ENCODE data around the gene IKZF2. TPM values are rescaled to one million over a fixed set of nuclear protein-coding genes. Genes with fewer than 3 reads are reported as not detected.

Gene IKZF2
- polyA plus RNA-seq, 1 experiment, result 7.1 TPM

DNA sequence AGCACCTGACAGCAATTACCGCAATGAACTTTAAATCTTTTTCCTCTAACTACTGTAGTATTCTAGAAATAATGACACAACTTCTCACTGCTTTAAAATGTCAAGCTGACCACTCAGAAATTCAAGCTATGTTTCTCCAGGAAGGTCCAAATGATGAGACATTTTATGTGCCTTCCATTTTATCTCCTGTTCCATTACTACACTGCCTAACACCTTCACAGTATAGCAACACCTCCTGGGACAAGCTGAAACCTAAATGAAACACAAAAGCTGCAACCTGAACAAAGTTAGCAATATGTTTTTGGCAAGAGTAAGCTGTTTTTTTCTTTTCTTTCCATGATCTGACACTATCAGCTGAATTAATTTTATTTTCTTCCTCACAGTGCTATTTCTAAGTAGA is 81.9 kb downstream of the IKZF2 start:
- ChIA-PET CTCF (no interaction called here), POLR2A (no interaction called here)
- DNase-seq (ENCODE audit: low read depth, low spot score), result no peak

DNA sequence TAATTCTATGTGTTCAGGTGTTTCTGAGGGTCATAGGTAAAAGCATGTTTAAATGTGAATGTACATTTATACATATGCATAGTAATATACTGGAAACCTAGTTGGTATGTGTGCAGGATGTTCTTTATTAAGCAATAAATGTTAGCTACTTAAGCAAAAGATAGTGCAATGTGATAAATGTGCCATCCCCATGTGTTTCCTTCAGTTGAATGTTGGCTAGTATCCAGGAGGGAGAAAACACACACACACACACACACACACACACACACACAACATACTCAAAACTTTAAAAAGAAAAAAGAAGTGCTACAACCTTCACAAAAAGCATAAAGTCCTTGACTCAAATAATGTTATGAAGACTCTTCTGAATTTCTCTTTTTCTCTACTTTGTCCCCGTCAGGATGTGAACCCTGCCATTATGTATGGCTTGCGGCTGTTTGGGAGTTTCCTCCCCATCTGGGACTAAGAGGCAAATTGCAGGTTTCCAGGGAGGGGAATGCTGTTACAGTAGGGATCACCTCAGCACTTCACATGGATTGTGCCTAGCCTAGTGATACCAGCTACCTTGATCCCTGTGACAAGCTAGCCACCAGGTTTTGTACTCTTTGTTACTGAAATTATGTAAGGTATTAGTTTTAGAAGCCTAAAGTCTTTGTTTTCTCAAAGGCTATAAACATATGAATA is 82.6 kb downstream of the IKZF2 start:
- no peak overlapping the region for H3K4me3 ChIP-seq (ENCODE audit: low read depth, low read length)
- H3K27me3 ChIP-seq (ENCODE audit: control insufficient read depth, insufficient read depth, low read length), result no peaks in the 10 kb centered on the region
- CTCF ChIA-PET, result interaction anchor here (0.7 kb wide), 1 partner anchor 304 kb away, joined by 4 read pairs; no protein-coding TSS in a partner anchor
- TF ChIP-seq, protein P1, sequence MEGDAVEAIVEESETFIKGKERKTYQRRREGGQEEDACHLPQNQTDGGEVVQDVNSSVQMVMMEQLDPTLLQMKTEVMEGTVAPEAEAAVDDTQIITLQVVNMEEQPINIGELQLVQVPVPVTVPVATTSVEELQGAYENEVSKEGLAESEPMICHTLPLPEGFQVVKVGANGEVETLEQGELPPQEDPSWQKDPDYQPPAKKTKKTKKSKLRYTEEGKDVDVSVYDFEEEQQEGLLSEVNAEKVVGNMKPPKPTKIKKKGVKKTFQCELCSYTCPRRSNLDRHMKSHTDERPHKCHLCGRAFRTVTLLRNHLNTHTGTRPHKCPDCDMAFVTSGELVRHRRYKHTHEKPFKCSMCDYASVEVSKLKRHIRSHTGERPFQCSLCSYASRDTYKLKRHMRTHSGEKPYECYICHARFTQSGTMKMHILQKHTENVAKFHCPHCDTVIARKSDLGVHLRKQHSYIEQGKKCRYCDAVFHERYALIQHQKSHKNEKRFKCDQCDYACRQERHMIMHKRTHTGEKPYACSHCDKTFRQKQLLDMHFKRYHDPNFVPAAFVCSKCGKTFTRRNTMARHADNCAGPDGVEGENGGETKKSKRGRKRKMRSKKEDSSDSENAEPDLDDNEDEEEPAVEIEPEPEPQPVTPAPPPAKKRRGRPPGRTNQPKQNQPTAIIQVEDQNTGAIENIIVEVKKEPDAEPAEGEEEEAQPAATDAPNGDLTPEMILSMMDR (IDR thresholded peaks at IDR 0.05; ENCODE audit: low read depth, low read length), result no peak
- no peak overlapping the region for H3K27ac ChIP-seq (ENCODE audit: low read depth, low read length)
- DNase-seq (ENCODE audit: low read depth, low spot score), result no peak
- POLR2A ChIA-PET, result no interaction called here
- H3K9me3 ChIP-seq (ENCODE audit: control insufficient read depth, insufficient read depth, low read length), result no peaks in the 10 kb centered on the region

More for the DNA sequence above, 81.9 kb downstream of the IKZF2 start:
- H3K27ac ChIP-seq (ENCODE audit: low read depth, low read length), result no peak overlapping the region
- no peaks in the 10 kb centered on the region for H3K9me3 ChIP-seq (ENCODE audit: control insufficient read depth, insufficient read depth, low read length)
- TF ChIP-seq, protein P1 (IDR thresholded peaks at IDR 0.05; ENCODE audit: low read depth, low read length), result no peak
- no peak overlapping the region for H3K4me3 ChIP-seq (ENCODE audit: low read depth, low read length)
- no peaks in the 10 kb centered on the region for H3K27me3 ChIP-seq (ENCODE audit: control insufficient read depth, insufficient read depth, low read length)

DNA sequence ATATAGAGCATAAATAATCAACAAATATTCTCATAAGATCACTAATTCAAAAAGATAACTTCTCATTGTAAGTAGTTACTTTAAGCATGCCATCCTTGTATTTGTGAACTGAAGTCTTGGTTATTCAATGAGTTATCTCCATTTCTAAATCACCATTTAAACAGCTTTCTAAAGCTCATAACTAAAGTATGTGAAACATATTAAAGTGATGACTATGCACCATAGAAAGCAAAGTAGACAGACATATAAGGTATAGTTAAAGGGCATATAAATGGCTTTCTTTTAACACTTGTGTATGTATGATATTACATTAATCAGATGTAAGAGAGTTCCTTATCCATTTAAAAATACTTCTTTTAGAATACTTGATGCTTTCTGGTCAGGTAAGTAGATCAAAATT is 83.5 kb downstream of the IKZF2 start:
- H3K4me3 ChIP-seq (ENCODE audit: low read depth, low read length), result no peak overlapping the region
- no peak overlapping the region for H3K27ac ChIP-seq (ENCODE audit: low read depth, low read length)
- no peaks in the 10 kb centered on the region for H3K27me3 ChIP-seq (ENCODE audit: control insufficient read depth, insufficient read depth, low read length)
- ChIA-PET POLR2A (no interaction called here), CTCF (no interaction called here)
- TF ChIP-seq, protein P1 (IDR thresholded peaks at IDR 0.05; ENCODE audit: low read depth, low read length), result no peak
- no peaks in the 10 kb centered on the region for H3K9me3 ChIP-seq (ENCODE audit: control insufficient read depth, insufficient read depth, low read length)
- no peak for DNase-seq (ENCODE audit: low read depth, low spot score)

DNA sequence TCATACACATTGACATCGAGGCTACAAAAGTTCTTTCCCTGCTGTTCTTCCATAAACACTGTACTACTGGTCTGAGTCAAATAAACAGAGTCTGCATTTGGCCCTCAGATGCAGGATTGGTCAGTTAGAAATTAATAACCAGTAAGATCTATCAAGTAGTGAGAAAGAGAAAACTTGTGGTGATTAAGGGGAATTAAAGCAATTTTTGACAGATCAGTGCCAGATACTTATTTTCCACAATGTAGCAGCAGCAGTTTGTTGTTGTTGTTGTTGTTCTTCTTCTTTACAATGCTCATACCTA is 85.0 kb downstream of the IKZF2 start:
- no peaks in the 10 kb centered on the region for H3K27me3 ChIP-seq (ENCODE audit: control insufficient read depth, insufficient read depth, low read length)
- H3K4me3 ChIP-seq (ENCODE audit: low read depth, low read length), result peak overlapping the region; percentile 45
- H3K9me3 ChIP-seq (ENCODE audit: control insufficient read depth, insufficient read depth, low read length), result no peaks in the 10 kb centered on the region
- POLR2A ChIA-PET, result no interaction called here
- CTCF ChIA-PET, result no interaction called here
- peak overlapping the region; percentile 57 for H3K27ac ChIP-seq (ENCODE audit: low read depth, low read length)
- TF ChIP-seq, protein P1 (IDR thresholded peaks at IDR 0.05; ENCODE audit: low read depth, low read length), result no peak
- DNase-seq (ENCODE audit: low read depth, low spot score), result no peak

DNA sequence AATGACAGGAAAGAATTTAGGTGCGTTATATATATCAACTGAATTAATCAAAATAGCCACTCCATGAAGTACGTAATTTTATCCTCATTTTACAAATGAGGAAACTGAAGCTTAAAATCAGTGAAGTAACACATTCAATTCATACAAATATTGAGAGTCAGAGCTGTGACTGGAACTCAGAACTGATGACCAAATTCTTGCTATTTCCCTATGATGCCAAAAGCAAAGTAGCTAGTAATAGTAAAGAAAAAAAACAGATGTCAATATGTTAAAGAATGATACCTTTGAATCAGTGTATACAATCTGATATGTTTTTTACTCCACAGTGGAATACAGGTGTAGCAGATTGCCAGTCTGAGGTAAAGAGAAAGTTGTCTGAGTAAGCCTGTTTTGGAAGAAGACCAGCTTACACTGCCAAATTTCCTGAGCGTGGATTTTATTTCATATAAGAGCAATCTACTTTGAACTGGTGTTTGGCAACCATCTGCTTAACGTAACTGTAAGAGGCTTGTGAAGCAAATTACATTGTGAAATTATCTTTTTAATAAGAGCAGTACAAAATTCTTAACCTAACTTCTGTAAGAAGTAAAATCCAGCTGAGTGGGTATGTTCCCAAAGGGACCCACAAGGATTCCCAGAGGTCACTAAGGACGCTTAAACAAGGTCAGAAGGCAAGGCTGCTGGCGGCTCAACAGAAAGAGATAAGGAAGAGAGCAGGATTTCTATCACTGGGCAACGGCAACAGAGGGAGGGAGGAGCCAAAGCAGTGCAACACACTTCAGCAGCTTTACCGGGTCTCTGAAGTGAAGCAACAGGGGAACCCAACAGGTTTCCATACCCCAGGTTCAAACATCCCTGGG is 85.6 kb downstream of the IKZF2 start:
- peak; percentile 43 for DNase-seq (ENCODE audit: low read depth, low spot score)
- ChIA-PET POLR2A (interaction anchor here (0.6 kb wide), 1 partner anchor 838 kb away, joined by 3 read pairs; no protein-coding TSS in a partner anchor), CTCF (no interaction called here)
- TF ChIP-seq, protein P1 (IDR thresholded peaks at IDR 0.05; ENCODE audit: low read depth, low read length), result no peak
- H3K27me3 ChIP-seq (ENCODE audit: control insufficient read depth, insufficient read depth, low read length), result no peaks in the 10 kb centered on the region
- H3K4me3 ChIP-seq (ENCODE audit: low read depth, low read length), result peak overlapping the region; percentile 45
- H3K27ac ChIP-seq (ENCODE audit: low read depth, low read length), result peak overlapping the region; percentile 57
- H3K9me3 ChIP-seq (ENCODE audit: control insufficient read depth, insufficient read depth, low read length), result no peaks in the 10 kb centered on the region

Data from AG04450 (cell line).